OCI-LY3 (cell line): ENCODE data around the gene MARCHF4.

ENCODE experiments used
- H2AFZ ChIP-seq: fragments of 200-600, 300-600 bp; shearing (Covaris generic); 2 replicates; pipeline ENCODE4 v1.6.0; 2014; ENCODE audit warnings: antibody characterized with exemption, low read depth, low read length
- H3K27ac ChIP-seq: fragments of 200-600, 300-600 bp; sonication (generic); 2 replicates; pipeline ENCODE4 v1.5.1; 2014; ENCODE audit warnings: mild to moderate bottlenecking, low read length, moderate library complexity, mixed read lengths
- H3K27me3 ChIP-seq: fragments of 200-600, 300-600 bp; sonication (generic); 2 replicates; pipeline ENCODE4 v1.6.1; 2014; ENCODE audit warnings: low read depth, low read length, mixed read lengths
- H3K36me3 ChIP-seq: fragments of 200-600, 300-600 bp; sonication (generic); replicated peaks from 2 replicates; pipeline ENCODE3; 2014; ENCODE audit warnings: low read depth, low read length, mixed read lengths
- H3K4me1 ChIP-seq: fragments of 300-600, 200-600 bp; sonication (generic); 2 replicates; pipeline ENCODE4 v1.6.1; 2014; ENCODE audit warnings: low read length, mixed read lengths
- H3K4me2 ChIP-seq: fragments of 200-600, 300-600 bp; sonication (generic); 2 replicates; pipeline ENCODE4 v1.6.1; 2014; ENCODE audit warnings: low read length, mixed read lengths
- H3K4me3 ChIP-seq: fragments of 300-600, 200-600 bp; sonication (generic); 2 replicates; pipeline ENCODE4 v1.5.1; 2014; ENCODE audit warnings: antibody characterized with exemption, mild to moderate bottlenecking, low read length, moderate library complexity
- H3K79me2 ChIP-seq: fragments of 300-600, 200-600 bp; shearing (Covaris generic); 2 replicates; pipeline ENCODE4 v1.6.1; 2014; ENCODE audit warnings: mild to moderate bottlenecking, low read length, mixed read lengths
- H3K9ac ChIP-seq: fragments of 300-600, 200-600 bp; shearing (Covaris generic); 2 replicates; pipeline ENCODE4 v1.6.0; 2014; ENCODE audit warnings: mild to moderate bottlenecking, low read length, moderate library complexity
- H3K9me3 ChIP-seq: fragments of 200-600, 300-600 bp; shearing (Covaris generic); 2 replicates; pipeline ENCODE4 v1.6.1; 2014; ENCODE audit warnings: low read length, mixed read lengths; ENCODE audit not compliant: insufficient read depth
- H4K20me1 ChIP-seq: fragments of 200-600, 300-600 bp; sonication (generic); 2 replicates; pipeline ENCODE4 v1.6.1; 2016; ENCODE audit warnings: low read length, mixed read lengths; ENCODE audit not compliant: insufficient read depth
- EZH2phosphoT487 ChIP-seq: fragments of 200-600 bp; shearing (Covaris generic); IDR thresholded peaks from 2 replicates; pipeline ENCODE4 v1.6.1; 2018; ENCODE audit warnings: antibody characterized with exemption, mixed run types, low read depth
- TF ChIP-seq, protein P1 (sequence below): fragments of 200-600, 300-600 bp; sonication (generic); IDR thresholded peaks from 2 replicates; pipeline ENCODE4 v1.5.1; 2014; ENCODE audit warnings: antibody characterized with exemption, low read length, low read depth

MARCHF4 gene

DNA sequence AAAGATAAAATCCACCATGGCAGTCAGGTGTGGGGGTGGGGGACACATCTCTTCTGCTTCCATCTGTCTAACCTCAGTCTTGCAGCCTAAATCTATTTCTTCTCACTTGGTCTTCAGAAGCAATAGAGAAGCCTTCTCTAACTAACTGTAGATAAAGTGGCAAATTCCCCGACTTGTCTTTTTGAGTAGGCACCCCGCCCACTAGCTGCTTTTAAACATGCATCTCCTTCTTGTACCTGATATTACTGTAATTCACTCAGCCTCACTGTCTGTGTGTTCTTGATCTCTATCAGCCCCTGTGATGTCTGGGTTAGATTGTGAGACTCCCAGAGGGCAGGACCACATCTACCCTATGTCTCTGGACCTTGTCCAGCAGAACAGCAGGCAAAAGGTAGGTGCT is 6.8 kb downstream of the MARCHF4 start:
- Histone ChIP-seq H3K79me2 (no peaks in the 10 kb centered on the region), H3K27ac (no peak overlapping the region), H3K9ac (no peak overlapping the region), H4K20me1 (no peaks in the 10 kb centered on the region), H3K4me1 (no peaks in the 10 kb centered on the region), H3K36me3 (no peaks in the 10 kb centered on the region), H3K9me3 (no peaks in the 10 kb centered on the region), H3K4me2 (no peak overlapping the region), H2AFZ (no peak overlapping the region), H3K4me3 (no peak overlapping the region), H3K27me3 (peaks cover 30% of the 10 kb centered on the region)
- TF ChIP-seq, protein P1, sequence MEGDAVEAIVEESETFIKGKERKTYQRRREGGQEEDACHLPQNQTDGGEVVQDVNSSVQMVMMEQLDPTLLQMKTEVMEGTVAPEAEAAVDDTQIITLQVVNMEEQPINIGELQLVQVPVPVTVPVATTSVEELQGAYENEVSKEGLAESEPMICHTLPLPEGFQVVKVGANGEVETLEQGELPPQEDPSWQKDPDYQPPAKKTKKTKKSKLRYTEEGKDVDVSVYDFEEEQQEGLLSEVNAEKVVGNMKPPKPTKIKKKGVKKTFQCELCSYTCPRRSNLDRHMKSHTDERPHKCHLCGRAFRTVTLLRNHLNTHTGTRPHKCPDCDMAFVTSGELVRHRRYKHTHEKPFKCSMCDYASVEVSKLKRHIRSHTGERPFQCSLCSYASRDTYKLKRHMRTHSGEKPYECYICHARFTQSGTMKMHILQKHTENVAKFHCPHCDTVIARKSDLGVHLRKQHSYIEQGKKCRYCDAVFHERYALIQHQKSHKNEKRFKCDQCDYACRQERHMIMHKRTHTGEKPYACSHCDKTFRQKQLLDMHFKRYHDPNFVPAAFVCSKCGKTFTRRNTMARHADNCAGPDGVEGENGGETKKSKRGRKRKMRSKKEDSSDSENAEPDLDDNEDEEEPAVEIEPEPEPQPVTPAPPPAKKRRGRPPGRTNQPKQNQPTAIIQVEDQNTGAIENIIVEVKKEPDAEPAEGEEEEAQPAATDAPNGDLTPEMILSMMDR, result no peak
- TF ChIP-seq EZH2phosphoT487, result no peak

GRCh38 chr2:216363221-216363620 is 9.1 kb downstream of the MARCHF4 start:
- Histone ChIP-seq H3K9ac (no peak overlapping the region), H2AFZ (no peak overlapping the region), H3K4me1 (no peaks in the 10 kb centered on the region), H3K36me3 (no peaks in the 10 kb centered on the region), H3K4me3 (no peak overlapping the region), H3K79me2 (no peaks in the 10 kb centered on the region), H3K27ac (no peak overlapping the region), H3K27me3 (peaks cover 34% of the 10 kb centered on the region), H3K4me2 (no peak overlapping the region), H4K20me1 (no peaks in the 10 kb centered on the region), H3K9me3 (no peaks in the 10 kb centered on the region)
- TF ChIP-seq, protein P1, result no peak
- TF ChIP-seq EZH2phosphoT487, result no peak

DNA sequence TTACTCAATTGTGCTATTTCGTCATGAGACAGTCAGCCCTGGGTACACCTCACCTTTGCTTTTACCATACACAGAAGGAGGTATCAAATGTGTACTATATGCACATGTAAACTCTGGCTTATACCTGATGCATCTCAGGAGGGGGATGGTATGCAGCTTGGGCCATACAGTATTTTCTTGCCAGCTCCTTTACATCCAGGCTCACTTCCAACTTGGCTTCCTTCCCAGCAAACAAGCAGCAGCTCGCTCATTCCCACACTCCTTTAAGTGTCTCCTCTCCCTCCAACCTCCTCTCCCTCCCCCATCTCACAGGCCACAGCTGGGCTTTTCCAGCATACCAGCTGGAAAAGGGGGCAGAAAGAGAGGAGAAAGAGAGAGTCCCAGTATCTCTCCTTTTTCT is 9.6 kb downstream of the MARCHF4 start:
- Histone ChIP-seq H3K4me2 (no peak overlapping the region), H3K27me3 (peaks cover 37% of the 10 kb centered on the region), H3K79me2 (no peaks in the 10 kb centered on the region), H3K9me3 (no peaks in the 10 kb centered on the region), H3K36me3 (no peaks in the 10 kb centered on the region), H2AFZ (no peak overlapping the region), H3K4me1 (no peaks in the 10 kb centered on the region), H3K27ac (no peak overlapping the region), H4K20me1 (no peaks in the 10 kb centered on the region), H3K9ac (no peak overlapping the region), H3K4me3 (no peak overlapping the region)
- no peak for TF ChIP-seq EZH2phosphoT487
- TF ChIP-seq, protein P1, result no peak

DNA sequence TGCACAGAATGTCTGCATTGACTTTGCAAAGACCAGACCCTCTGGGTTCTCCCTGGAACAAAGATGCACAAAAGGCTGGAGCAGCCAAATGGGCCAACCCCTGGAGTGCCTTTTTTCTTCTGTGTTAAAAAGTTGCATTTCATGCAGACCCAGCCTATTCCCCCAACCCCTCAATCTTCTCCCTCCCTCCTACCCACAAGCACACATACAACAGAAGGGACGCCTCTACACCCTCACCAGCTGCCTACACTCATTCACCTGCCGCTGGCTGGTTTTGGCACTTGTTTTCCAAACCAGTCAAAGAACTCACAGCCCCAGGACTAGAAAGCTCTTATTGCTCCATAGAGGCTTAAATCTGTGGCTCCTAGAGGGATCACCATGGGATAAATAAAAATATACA is 16.6 kb downstream of the MARCHF4 start:
- H3K4me2 ChIP-seq, result no peak overlapping the region

More for the DNA sequence above, 16.6 kb downstream of the MARCHF4 start:
- peaks cover 25% of the 10 kb centered on the region for H3K27me3 ChIP-seq
- no peaks in the 10 kb centered on the region for H4K20me1 ChIP-seq
- no peak overlapping the region for H3K27ac ChIP-seq
- H3K79me2 ChIP-seq, result no peaks in the 10 kb centered on the region
- no peak overlapping the region for H2AFZ ChIP-seq
- H3K4me3 ChIP-seq, result no peak overlapping the region
- no peaks in the 10 kb centered on the region for H3K4me1 ChIP-seq
- H3K9me3 ChIP-seq, result no peaks in the 10 kb centered on the region
- H3K9ac ChIP-seq, result no peak overlapping the region
- H3K36me3 ChIP-seq, result no peaks in the 10 kb centered on the region
- TF ChIP-seq, protein P1, result no peak
- TF ChIP-seq EZH2phosphoT487, result no peak
